ENCODE data around the gene DCBLD1.

Gene DCBLD1

DNA sequence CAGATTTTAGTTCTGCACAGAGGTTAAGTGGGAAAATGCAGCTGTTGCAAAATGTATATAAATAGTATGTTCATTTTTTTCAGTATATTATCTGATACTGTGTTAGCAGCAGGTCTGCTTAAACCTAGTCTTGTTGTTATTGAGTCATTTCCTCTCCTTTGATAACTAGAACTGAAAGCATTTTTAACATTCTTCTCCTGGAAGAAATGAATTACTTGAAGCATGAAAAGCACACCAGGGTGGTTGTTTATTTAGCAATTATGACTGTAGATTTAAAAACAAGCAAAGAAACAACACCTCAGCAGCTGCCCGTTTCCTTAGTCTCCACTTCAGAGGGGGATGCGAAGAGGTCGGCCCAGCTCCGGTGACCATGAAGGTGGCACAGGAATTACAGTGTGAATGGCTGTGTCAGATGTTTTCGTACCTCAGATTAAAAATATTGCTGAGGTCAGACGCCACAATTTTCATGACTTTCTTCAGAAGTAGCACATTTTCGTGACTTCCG is 66.4 kb downstream of the DCBLD1 start:
- no peaks in the 10 kb centered on the region for H3K9me3 Mint-ChIP-seq
- peak overlapping the region; percentile 60 for H3K27ac Mint-ChIP-seq
- peaks cover 43% of the 10 kb centered on the region for H3K4me1 Mint-ChIP-seq
- no peaks in the 10 kb centered on the region for H3K27me3 Mint-ChIP-seq
- no peaks in the 10 kb centered on the region for H3K36me3 Mint-ChIP-seq
- H3K4me3 Mint-ChIP-seq: peak overlapping the region; percentile 75

DNA sequence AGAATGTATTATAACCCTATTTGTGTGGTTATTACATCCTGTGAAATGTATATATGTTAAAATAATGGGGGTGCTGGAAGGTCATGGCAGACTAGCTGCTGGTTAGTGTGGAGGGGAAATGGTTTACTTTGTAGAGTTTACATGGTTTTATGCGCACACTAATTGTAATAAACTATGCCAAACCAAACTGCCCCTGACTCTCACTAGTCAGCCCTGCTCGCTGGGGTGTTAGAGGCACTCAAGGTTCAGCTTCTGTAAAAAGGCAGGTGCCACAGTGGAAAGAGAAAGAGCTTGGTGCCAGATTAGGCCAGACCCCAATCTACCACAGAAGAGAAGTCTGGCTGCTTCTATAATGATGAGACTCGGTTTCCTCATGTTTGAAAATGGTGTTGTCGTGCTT is 67.1 kb downstream of the DCBLD1 start:
- Mint-ChIP-seq H3K9me3 (no peaks in the 10 kb centered on the region), H3K27ac (no peak overlapping the region), H3K36me3 (no peaks in the 10 kb centered on the region), H3K4me3 (peak overlapping the region; percentile 75), H3K27me3 (no peaks in the 10 kb centered on the region), H3K4me1 (peaks cover 43% of the 10 kb centered on the region)

DNA sequence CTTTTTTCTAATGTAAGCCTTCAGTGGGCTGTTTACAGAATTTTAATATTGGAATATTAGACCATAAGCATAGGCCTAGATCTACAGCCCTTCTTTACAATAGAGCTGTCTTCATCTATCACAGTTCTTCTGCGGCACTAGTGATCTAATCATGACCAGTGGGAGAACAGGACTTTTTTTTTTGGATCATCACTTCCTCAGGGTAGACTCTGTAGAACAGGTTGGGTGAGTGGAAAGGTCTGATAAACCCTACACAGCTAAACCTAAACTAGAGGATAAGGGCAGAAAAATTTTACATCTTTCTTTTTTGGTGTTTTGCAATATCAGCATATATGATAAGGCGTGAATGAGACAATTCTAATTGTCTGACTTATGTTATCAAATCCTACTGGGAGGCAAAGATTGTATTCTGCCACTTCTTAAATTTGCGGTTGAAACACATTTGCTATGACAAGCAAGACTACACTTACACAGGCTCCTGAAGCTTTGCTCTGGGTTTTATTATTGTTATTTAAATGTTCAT is 67.7 kb downstream of the DCBLD1 start:
- Mint-ChIP-seq H3K4me1 (peaks cover 43% of the 10 kb centered on the region), H3K4me3 (no peak overlapping the region), H3K9me3 (no peaks in the 10 kb centered on the region), H3K27ac (no peak overlapping the region), H3K27me3 (no peaks in the 10 kb centered on the region), H3K36me3 (no peaks in the 10 kb centered on the region)

DNA sequence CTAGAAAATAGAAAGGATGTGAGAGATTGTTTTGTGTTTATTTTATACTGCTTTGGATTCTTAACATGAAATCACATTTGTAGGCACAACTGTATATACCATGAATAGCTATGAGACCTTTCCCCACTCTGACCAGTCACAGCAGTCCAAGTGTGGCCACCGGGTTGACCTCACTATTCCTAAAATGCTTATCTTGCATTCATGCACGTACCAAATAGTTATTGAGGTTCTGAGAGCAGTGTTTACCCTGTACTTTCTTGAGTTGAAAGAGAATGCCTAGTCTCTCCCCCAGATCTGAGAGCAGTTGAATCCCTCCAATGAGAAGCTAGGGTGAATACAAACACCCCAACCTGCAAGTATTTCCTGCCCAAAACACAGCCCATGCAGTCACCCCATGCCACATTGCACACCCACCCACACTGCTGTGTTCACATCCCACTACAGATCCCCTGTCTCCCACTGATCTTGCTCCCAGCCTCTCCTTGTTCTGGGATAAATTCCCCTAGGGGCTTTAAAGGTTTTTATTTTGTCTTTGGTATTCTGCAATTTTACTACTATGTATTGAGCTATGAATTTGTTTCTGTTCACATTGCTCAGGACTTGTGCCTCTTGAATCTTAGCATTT is 68.3 kb downstream of the DCBLD1 start:
- Mint-ChIP-seq H3K36me3 (no peaks in the 10 kb centered on the region), H3K9me3 (no peaks in the 10 kb centered on the region), H3K27ac (no peak overlapping the region), H3K4me3 (no peak overlapping the region), H3K27me3 (no peaks in the 10 kb centered on the region), H3K4me1 (peaks cover 43% of the 10 kb centered on the region)

DNA sequence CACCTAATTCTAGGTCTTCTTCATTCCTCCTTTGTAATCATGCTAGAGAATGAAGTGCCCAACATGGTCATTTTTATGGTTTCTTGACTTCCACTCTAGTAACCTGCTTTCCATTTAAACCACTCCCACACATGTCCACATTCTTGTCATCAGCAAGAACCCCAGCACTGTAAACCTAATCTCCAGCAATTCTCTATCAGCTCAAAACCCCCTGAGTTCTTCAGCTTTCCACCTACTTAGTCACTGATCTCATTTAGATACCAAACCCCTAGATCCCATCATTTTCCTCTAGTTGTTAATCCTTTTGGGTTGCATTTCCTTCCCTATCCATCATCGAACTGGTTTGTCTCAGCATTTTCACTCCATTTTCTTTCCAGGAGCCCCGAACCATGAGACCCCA is 70.1 kb downstream of the DCBLD1 start:
- peaks cover 31% of the 10 kb centered on the region for H3K4me1 Mint-ChIP-seq
- H3K9me3 Mint-ChIP-seq: no peaks in the 10 kb centered on the region
- H3K36me3 Mint-ChIP-seq: no peaks in the 10 kb centered on the region
- H3K27me3 Mint-ChIP-seq: no peaks in the 10 kb centered on the region
- H3K27ac Mint-ChIP-seq: no peak overlapping the region
- no peak overlapping the region for H3K4me3 Mint-ChIP-seq

DNA sequence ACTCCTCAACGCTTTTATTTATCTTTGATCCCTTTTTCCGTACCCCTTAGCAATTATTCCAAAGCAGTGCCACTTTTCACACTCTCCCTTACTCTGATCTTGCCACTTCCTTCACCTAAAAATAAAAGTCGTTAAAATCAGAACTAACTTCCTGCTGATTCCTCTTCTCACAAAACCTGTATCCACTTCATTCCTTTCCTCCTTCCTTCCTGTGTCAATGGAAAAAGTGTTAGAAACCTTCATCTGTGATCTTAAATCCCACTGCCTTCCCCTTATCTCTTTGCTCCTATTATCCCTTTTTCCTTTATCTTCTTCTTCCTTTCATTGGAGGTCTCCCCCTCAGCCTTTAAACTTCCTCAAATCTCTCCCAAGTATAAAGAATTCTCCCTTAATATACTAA is 70.7 kb downstream of the DCBLD1 start:
- no peaks in the 10 kb centered on the region for H3K36me3 Mint-ChIP-seq
- no peaks in the 10 kb centered on the region for H3K9me3 Mint-ChIP-seq
- H3K4me3 Mint-ChIP-seq: no peak overlapping the region
- H3K4me1 Mint-ChIP-seq: peaks cover 30% of the 10 kb centered on the region
- no peaks in the 10 kb centered on the region for H3K27me3 Mint-ChIP-seq
- no peak overlapping the region for H3K27ac Mint-ChIP-seq

DNA sequence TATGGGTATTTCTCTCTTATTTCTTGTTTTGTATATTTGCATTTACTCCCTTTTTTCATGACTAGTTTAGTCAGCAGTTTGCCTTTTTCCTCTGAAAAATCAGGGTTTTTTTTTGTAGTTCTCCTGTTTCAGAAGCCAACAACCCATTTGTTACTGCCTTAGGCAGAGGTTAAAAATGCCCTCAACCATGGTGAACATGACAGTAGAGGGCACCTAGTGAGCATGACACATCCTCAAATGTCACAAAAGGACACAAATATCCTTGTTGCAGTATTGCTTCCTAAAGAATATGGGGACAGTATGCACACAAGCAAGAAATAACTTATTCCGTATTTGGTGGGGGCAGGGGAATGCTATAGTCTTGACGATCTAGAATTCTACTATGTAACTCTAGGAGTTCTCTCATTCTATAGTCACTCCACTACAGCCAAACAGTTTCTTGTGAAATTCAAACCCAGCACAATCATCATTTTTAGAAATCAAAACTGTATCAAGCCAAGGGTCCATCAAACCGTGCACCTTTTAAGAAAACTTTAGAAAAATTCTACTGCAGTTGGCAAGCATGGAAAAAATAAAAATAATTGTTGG is 72.9 kb downstream of the DCBLD1 start:
- Mint-ChIP-seq H3K4me3 (no peak overlapping the region), H3K27ac (no peak overlapping the region), H3K4me1 (peaks cover 8% of the 10 kb centered on the region), H3K36me3 (no peaks in the 10 kb centered on the region), H3K9me3 (no peaks in the 10 kb centered on the region), H3K27me3 (no peaks in the 10 kb centered on the region)

DNA sequence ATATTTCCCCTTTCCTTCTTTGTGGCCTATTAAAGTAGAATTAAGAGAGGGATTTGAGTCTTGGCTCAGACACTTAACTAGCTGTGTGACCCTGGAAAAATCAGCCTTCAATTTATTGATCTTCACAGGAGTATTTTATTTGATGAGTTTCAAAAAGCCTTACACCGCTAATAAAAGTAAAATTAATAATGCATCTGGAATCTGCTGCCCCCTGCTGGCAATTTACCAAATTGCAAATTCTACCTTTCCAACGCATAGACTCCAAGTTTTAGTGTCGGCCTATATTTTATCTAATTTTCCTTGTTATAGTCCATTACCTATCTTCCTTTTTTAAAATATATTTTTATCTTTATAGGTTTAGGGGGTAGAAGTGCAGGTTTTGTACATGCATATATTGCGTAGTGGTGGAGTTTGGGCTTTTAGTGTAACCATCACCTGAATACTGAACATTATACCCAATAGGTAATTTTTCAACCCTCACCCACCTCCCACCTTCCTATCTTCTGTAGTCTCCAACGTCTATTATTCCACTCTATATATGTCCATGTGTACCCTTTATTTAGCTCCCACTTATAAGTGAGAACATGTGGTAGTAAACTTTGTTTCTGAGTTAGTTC is 73.5 kb downstream of the DCBLD1 start:
- no peaks in the 10 kb centered on the region for H3K9me3 Mint-ChIP-seq

DNA sequence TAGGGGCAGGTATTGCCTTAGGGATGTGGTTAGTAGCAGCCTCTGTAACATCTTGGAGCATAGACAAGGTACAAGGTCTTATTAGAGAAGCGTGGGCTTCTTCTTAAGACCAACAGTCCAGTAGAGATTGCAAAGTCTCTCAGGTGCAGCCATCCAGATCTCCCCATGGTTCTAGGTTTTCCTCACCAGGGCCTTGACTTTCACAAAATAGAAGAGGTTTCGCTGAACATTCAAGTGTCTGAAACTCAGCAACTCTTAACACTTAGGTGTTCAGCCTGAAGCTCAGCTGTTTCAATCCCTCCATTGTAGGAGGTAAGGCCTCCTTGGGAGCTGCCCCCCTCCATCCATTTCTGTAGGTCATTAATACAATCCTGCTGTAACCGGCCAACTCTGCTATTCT is 75.5 kb downstream of the DCBLD1 start:
- Mint-ChIP-seq H3K4me3 (no peak overlapping the region), H3K27ac (no peak overlapping the region), H3K9me3 (no peaks in the 10 kb centered on the region), H3K4me1 (no peaks in the 10 kb centered on the region), H3K36me3 (peaks cover under 1% of the 10 kb centered on the region), H3K27me3 (no peaks in the 10 kb centered on the region)

More for the DNA sequence above, 73.5 kb downstream of the DCBLD1 start:
- H3K4me1 Mint-ChIP-seq: peaks cover 2% of the 10 kb centered on the region
- H3K4me3 Mint-ChIP-seq: no peak overlapping the region
- H3K36me3 Mint-ChIP-seq: no peaks in the 10 kb centered on the region
- H3K27ac Mint-ChIP-seq: no peak overlapping the region
- H3K27me3 Mint-ChIP-seq: no peaks in the 10 kb centered on the region

DNA sequence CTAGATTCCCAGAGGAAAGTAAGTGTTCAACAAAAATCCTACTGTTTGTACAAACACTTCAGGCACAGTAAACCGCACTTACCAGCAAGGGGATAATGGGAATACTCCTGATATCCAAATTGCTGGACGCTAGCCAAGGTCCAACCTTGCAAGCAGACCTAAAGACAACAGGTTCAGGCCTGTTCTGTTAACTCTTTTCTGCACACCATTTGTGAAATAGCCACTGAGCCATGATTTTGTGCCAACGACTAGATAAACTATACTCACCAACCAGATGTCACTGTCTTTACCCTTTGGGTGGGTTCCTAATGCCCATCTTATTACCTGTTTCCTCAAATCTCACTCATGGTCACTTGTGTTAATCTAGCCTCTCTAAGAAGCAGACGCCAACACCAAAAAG is 76.3 kb downstream of the DCBLD1 start:
- H3K9me3 Mint-ChIP-seq: no peaks in the 10 kb centered on the region
- peak overlapping the region; percentile 42 for H3K27ac Mint-ChIP-seq
- H3K4me3 Mint-ChIP-seq: no peak overlapping the region
- peaks cover 1% of the 10 kb centered on the region for H3K36me3 Mint-ChIP-seq
- no peaks in the 10 kb centered on the region for H3K4me1 Mint-ChIP-seq
- H3K27me3 Mint-ChIP-seq: no peaks in the 10 kb centered on the region

DNA sequence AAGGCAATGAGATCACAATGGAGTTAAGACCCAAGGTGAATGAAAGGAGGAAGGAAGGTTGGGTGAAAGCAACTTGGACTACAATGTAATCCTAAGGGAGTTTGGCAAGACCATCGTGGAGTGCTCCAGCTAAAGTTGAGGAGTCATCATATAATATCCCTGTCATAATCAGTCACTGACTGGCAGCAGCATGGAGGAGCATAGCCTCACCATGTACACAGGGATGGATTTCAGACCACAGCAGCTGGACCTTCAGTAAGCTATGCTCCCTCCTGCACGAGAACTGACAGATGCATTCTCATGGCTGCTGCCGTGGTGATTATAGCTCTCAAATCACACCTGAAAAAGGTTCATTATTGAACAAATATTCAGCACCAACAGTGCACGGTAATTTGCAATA is 76.8 kb downstream of the DCBLD1 start:
- no peaks in the 10 kb centered on the region for H3K9me3 Mint-ChIP-seq
- no peaks in the 10 kb centered on the region for H3K27me3 Mint-ChIP-seq
- H3K27ac Mint-ChIP-seq: peak overlapping the region; percentile 42
- no peaks in the 10 kb centered on the region for H3K4me1 Mint-ChIP-seq
- no peak overlapping the region for H3K4me3 Mint-ChIP-seq
- peaks cover 1% of the 10 kb centered on the region for H3K36me3 Mint-ChIP-seq

DNA sequence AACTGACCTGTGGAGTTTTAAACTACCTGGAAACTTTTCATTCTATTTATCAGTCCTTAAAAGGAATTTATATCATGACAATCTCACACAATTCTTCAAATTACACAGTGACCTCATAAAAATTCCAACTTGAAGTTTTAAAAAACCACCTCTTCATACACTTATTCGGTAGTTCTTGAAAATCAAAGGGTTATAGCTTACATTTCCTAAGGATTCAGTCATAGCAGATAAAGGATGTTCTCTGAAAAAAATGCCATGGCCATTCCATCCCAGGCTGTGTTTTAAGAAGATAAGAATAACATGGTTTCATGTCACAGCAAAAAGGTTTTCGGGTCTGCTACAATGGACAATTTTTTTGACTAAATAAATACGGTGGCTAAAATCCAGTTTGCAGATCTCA is 78.7 kb downstream of the DCBLD1 start:
- peaks cover 1% of the 10 kb centered on the region for H3K36me3 Mint-ChIP-seq
- H3K27me3 Mint-ChIP-seq: no peaks in the 10 kb centered on the region
- H3K27ac Mint-ChIP-seq: no peak overlapping the region
- no peak overlapping the region for H3K4me3 Mint-ChIP-seq
- no peaks in the 10 kb centered on the region for H3K9me3 Mint-ChIP-seq
- H3K4me1 Mint-ChIP-seq: no peaks in the 10 kb centered on the region

DNA sequence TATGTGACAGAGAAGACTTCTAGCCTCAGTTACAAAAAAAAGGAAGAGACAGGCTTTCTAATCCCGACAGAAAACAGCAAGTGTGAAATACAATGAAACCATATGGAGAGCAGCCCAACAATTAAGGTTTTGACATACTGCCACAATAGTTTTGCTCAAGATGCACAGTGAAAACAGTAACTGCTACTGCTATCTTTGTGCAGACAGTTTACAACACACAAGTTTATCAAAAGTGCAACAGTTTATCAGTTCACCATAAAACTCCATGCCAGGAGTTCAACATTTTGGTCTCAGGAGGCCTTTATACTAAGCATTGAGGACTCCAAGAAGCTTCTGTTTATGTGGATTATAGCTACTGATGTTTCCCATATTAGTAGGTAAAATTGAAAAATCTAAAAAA is 82.2 kb downstream of the DCBLD1 start:
- no peak overlapping the region for H3K4me3 Mint-ChIP-seq
- H3K27ac Mint-ChIP-seq: no peak overlapping the region
- H3K9me3 Mint-ChIP-seq: no peaks in the 10 kb centered on the region
- H3K36me3 Mint-ChIP-seq: peaks cover 1% of the 10 kb centered on the region
- no peaks in the 10 kb centered on the region for H3K27me3 Mint-ChIP-seq
- H3K4me1 Mint-ChIP-seq: no peaks in the 10 kb centered on the region

DNA sequence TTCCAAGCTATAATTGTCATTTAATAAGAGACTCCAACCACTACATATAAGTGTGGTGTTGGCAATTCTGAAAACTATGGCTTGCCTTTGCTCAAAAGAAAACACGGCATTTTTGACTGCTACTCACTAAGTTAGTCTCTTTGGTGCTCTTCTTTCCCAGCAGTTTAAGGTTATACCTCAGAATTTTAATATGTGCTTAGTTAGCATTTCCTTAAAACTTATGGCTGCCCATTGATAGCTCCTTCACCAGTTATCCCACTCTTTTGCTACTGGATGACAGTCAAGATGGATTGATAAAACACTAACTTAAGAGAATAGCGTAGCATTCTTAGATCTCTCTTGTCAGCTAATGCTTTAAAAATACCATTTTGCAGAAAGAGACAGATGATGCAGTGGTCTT is 85.8 kb downstream of the DCBLD1 start:
- peaks cover 4% of the 10 kb centered on the region for H3K4me1 Mint-ChIP-seq
- H3K27ac Mint-ChIP-seq: no peak overlapping the region
- peaks cover 7% of the 10 kb centered on the region for H3K36me3 Mint-ChIP-seq
- H3K27me3 Mint-ChIP-seq: no peaks in the 10 kb centered on the region
- H3K4me3 Mint-ChIP-seq: no peak overlapping the region
- H3K9me3 Mint-ChIP-seq: no peaks in the 10 kb centered on the region

DNA sequence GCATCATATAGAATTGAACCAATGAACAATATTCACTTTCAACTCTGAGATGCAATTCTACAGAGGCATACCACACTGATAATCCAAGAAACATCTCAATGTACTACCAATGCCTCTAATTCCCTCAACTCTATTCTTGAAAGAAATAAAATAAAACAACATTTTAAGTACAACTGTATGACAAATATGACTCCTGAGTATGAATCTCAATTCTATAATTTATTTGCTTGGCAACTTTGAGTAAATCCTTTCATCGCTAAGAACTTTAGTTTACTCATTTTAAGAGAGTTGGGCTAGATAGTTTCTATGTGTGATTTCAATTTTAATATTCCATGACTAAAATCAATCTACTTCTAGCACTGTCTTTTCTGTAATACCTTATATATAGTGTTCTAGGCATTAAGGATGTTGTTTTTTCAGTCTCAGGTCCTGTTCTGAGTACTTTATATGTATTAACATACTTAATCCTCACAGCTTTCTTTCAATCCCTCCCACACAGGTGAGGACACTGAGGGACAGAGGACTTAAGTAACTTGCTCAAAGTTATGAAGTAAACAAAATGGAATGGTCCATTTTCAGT is 86.4 kb downstream of the DCBLD1 start:
- H3K4me3 Mint-ChIP-seq: no peak overlapping the region
- no peak overlapping the region for H3K27ac Mint-ChIP-seq
- no peaks in the 10 kb centered on the region for H3K27me3 Mint-ChIP-seq
- peaks cover 4% of the 10 kb centered on the region for H3K4me1 Mint-ChIP-seq
- H3K36me3 Mint-ChIP-seq: peaks cover 7% of the 10 kb centered on the region
- H3K9me3 Mint-ChIP-seq: no peaks in the 10 kb centered on the region
